HUES64 (cell line): ENCODE data around the gene NUDT16L1.

Experiments
- H3K27ac ChIP-seq: 2 replicates; pipeline ENCODE4 v1.7.0; 2013; ENCODE audit warnings: low read depth, low read length, inconsistent platforms
- H3K27me3 ChIP-seq: 2 replicates; pipeline ENCODE4 v1.6.1; 2013; ENCODE audit warnings: mild to moderate bottlenecking, low read length; ENCODE audit not compliant: insufficient read depth
- H3K36me3 ChIP-seq: 2 replicates; pipeline ENCODE4 v1.6.1; 2013; ENCODE audit warnings: mild to moderate bottlenecking, low read length; ENCODE audit not compliant: insufficient read depth
- H3K4me1 ChIP-seq: 2 replicates; pipeline ENCODE4 v1.6.1; 2013; ENCODE audit warnings: mild to moderate bottlenecking, low read length, moderate library complexity; ENCODE audit not compliant: insufficient read depth
- H3K4me3 ChIP-seq: 2 replicates; pipeline ENCODE4 v1.5.1; 2013; ENCODE audit warnings: mild to moderate bottlenecking, low read length, moderate library complexity
- H3K9ac ChIP-seq: 2 replicates; pipeline ENCODE4 v1.6.1; 2013; ENCODE audit warnings: mild to moderate bottlenecking, low read depth, low read length
- H3K9me3 ChIP-seq: 2 replicates; pipeline ENCODE4 v1.6.1; 2013; ENCODE audit warnings: low read depth, low read length; ENCODE audit not compliant: insufficient read depth
- WGBS: fragments of 150-250, 120-280 bp; methylation state at CpG from one replicate; pipeline ENCODE4 v1.1.7; 2013; ENCODE audit warnings: missing lambda C conversion rate; 5-methylcytosine and 5-hydroxymethylcytosine counted together

NUDT16L1 gene

GRCh38 chr16:4713663-4714501, 20.5 kb downstream of the NUDT16L1 start:
- no peaks in the 10 kb centered on the region for H3K27me3 ChIP-seq
- H3K27ac ChIP-seq: peak overlapping the region; percentile 41; the same call in 1 of the 2 replicates
- WGBS: 65% methylated on average over 18 of the region's 18 CpGs
- no peaks in the 10 kb centered on the region for H3K9me3 ChIP-seq
- H3K9ac ChIP-seq: peak overlapping the region; percentile 39; the same call in 1 of the 2 replicates
- peaks cover 17% of the 10 kb centered on the region; the same call in 1 of the 2 replicates for H3K4me1 ChIP-seq
- H3K4me3 ChIP-seq: no peak overlapping the region
- H3K36me3 ChIP-seq: peaks cover 55% of the 10 kb centered on the region

- H3K4me1 ChIP-seq: peaks cover 19% of the 10 kb centered on the region; the same call in 1 of the 2 replicates
- 96% methylated on average over 2 of the region's 2 CpGs for WGBS
- H3K27me3 ChIP-seq: no peaks in the 10 kb centered on the region
- H3K27ac ChIP-seq: no peak overlapping the region
- peaks cover 50% of the 10 kb centered on the region for H3K36me3 ChIP-seq
- no peak overlapping the region for H3K4me3 ChIP-seq
- no peaks in the 10 kb centered on the region for H3K9me3 ChIP-seq
- H3K9ac ChIP-seq: no peak overlapping the region
These were observed 21.6 kb downstream of the NUDT16L1 start for GRCh38 chr16:4714996-4715395.

- Histone ChIP-seq H3K27ac (peak overlapping the region; percentile 43; the same call in 1 of the 2 replicates), H3K36me3 (peaks cover 39% of the 10 kb centered on the region), H3K9ac (no peak overlapping the region)
These were observed 25.1 kb downstream of the NUDT16L1 start for GRCh38 chr16:4718466-4718865.

GRCh38 chr16:4723071-4723767, 29.9 kb downstream of the NUDT16L1 start:
- Histone ChIP-seq H3K9me3 (no peaks in the 10 kb centered on the region), H3K9ac (no peak overlapping the region), H3K36me3 (peaks cover 54% of the 10 kb centered on the region), H3K4me3 (no peak overlapping the region), H3K27ac (no peak overlapping the region), H3K4me1 (peaks cover 8% of the 10 kb centered on the region; the same call in 1 of the 2 replicates), H3K27me3 (no peaks in the 10 kb centered on the region)
- 96% methylated on average over 13 of the region's 14 CpGs for WGBS

More at GRCh38 chr16:4718466-4718865, 25.1 kb downstream of the NUDT16L1 start:
- WGBS: 47% methylated on average over 5 of the region's 5 CpGs
- peaks cover 19% of the 10 kb centered on the region; the same call in 1 of the 2 replicates for H3K4me1 ChIP-seq
- H3K27me3 ChIP-seq: no peaks in the 10 kb centered on the region
- H3K9me3 ChIP-seq: no peaks in the 10 kb centered on the region
- H3K4me3 ChIP-seq: no peak overlapping the region

- H3K36me3 ChIP-seq: peaks cover 63% of the 10 kb centered on the region
- no peak overlapping the region for H3K4me3 ChIP-seq
- H3K27ac ChIP-seq: no peak overlapping the region
- no peaks in the 10 kb centered on the region for H3K4me1 ChIP-seq
- H3K9ac ChIP-seq: no peak overlapping the region
- no peaks in the 10 kb centered on the region for H3K9me3 ChIP-seq
- no peaks in the 10 kb centered on the region for H3K27me3 ChIP-seq
- WGBS: 94% methylated on average over 11 of the region's 11 CpGs
These were observed 31.4 kb downstream of the NUDT16L1 start for GRCh38 chr16:4724661-4725270.

- Histone ChIP-seq H3K4me3 (no peak overlapping the region), H3K9me3 (no peaks in the 10 kb centered on the region), H3K9ac (no peak overlapping the region), H3K27ac (no peak overlapping the region), H3K4me1 (no peaks in the 10 kb centered on the region), H3K27me3 (no peaks in the 10 kb centered on the region), H3K36me3 (peaks cover 73% of the 10 kb centered on the region)
- 95% methylated on average over 18 of the region's 18 CpGs for WGBS
These were observed 33.3 kb downstream of the NUDT16L1 start for GRCh38 chr16:4726616-4727015.

GRCh38 chr16:4728676-4729075, 35.3 kb downstream of the NUDT16L1 start:
- WGBS: 93% methylated on average over 8 of the region's 8 CpGs
- H3K4me3 ChIP-seq: no peak overlapping the region
- H3K27ac ChIP-seq: no peak overlapping the region
- no peak overlapping the region for H3K9ac ChIP-seq
- no peaks in the 10 kb centered on the region for H3K4me1 ChIP-seq
- H3K9me3 ChIP-seq: no peaks in the 10 kb centered on the region
- H3K36me3 ChIP-seq: peaks cover 58% of the 10 kb centered on the region
- H3K27me3 ChIP-seq: no peaks in the 10 kb centered on the region

- H3K27me3 ChIP-seq: no peaks in the 10 kb centered on the region
These were observed 36.5 kb downstream of the NUDT16L1 start for GRCh38 chr16:4729876-4730275.

GRCh38 chr16:4733211-4733742, 39.9 kb downstream of the NUDT16L1 start:
- H3K4me3 ChIP-seq: peak overlapping the region; percentile 85
- H3K4me1 ChIP-seq: no peaks in the 10 kb centered on the region; the same call in 1 of the 2 replicates
- no peaks in the 10 kb centered on the region for H3K27me3 ChIP-seq
- peaks cover 22% of the 10 kb centered on the region for H3K36me3 ChIP-seq
- H3K9ac ChIP-seq: peak overlapping the region; percentile 83
- WGBS: 28% methylated on average over 13 of the region's 17 CpGs
- H3K9me3 ChIP-seq: no peaks in the 10 kb centered on the region
- no peak overlapping the region for H3K27ac ChIP-seq

More at GRCh38 chr16:4729876-4730275, 36.5 kb downstream of the NUDT16L1 start:
- Histone ChIP-seq H3K4me1 (no peaks in the 10 kb centered on the region), H3K36me3 (peaks cover 46% of the 10 kb centered on the region), H3K9ac (no peak overlapping the region), H3K4me3 (no peak overlapping the region), H3K27ac (no peak overlapping the region), H3K9me3 (no peaks in the 10 kb centered on the region)
- 97% methylated on average over 15 of the region's 15 CpGs for WGBS

GRCh38 chr16:4733747-4734062, 40.3 kb downstream of the NUDT16L1 start:
- H3K36me3 ChIP-seq: peaks cover 21% of the 10 kb centered on the region
- H3K9me3 ChIP-seq: no peaks in the 10 kb centered on the region
- peak overlapping the region; percentile 85 for H3K4me3 ChIP-seq
- H3K27me3 ChIP-seq: no peaks in the 10 kb centered on the region
- peak overlapping the region; percentile 83 for H3K9ac ChIP-seq
- WGBS: under 1% methylated on average over 18 of the region's 19 CpGs
- H3K27ac ChIP-seq: peak overlapping the region; percentile 86; the same call in 1 of the 2 replicates
- no peaks in the 10 kb centered on the region; the same call in 1 of the 2 replicates for H3K4me1 ChIP-seq
